K562 (cell line): ENCODE measurements around the gene ME3. TPM values are rescaled to one million over a fixed set of nuclear protein-coding genes. Genes with fewer than 3 reads are reported as not detected.
A peak's percentile ranks its signal among the peaks of the same experiment; 100 is the strongest.

Experiments used
- ATAC-seq: fragments of 200-7000 bp; cut with Tn5 transposase; 3 replicates; pipeline ENCODE4 v1.9.1; 2020; ENCODE audit warnings: moderate library complexity
- BruUV-seq: library from RNA; stranded (reverse); fragments of 400-500 nt; replicated peaks from 2 replicates; lab custom pipeline; 2021; lab: Mats Ljungman, UMichigan
- CTCF ChIA-PET: fragments of 300-600 bp; formaldehyde crosslinking; extraction: SDS; loops from one replicate; lab custom pipeline; 2021; ENCODE audit warnings: low intra/inter-chr PET ratio; lab: Yijun Ruan, JAX
- POLR2A ChIA-PET: fragments of 300-600, 350-650 bp; sonication (Branson Sonifier 250); formaldehyde crosslinking; extraction: SDS; loops from one replicate; lab custom pipeline; 2021; ENCODE audit warnings: antibody characterized with exemption, inconsistent platforms; lab: Yijun Ruan, JAX
- DNase-seq, 4 experiments: peaks; one replicate each; pipeline versions ENCODE4 v3.0.0 to v3.0.0-alpha.2; 2011 to 2018; ENCODE audit warnings: low spot score in 3 of 4, mixed read lengths in 3 of 4; ENCODE audit errors: extremely low read depth in 1 of 4
- FAIRE-seq: peaks from 2 replicates; lab custom pipeline; 2011; peaks lifted over from hg19 to GRCh38; lab: Jason Lieb, UNC
- H2AFZ ChIP-seq: 2 replicates; pipeline ENCODE4 v1.6.0; 2011; ENCODE audit warnings: low read depth, low read length, control low read depth, inconsistent platforms
- H3K27ac ChIP-seq: fragments of 200-600 bp; 3 replicates; pipeline ENCODE4 v1.8.0; 2011; ENCODE audit warnings: low read depth, mild to moderate bottlenecking, control low read depth, inconsistent platforms, low read length, moderate library complexity, mixed read lengths; ENCODE audit errors: extremely low read depth
- H3K27me3 ChIP-seq, 2 experiments: fragments of 300-600 bp in 1 of 2; 2 replicates in 1 of 2; 3 replicates in 1 of 2; pipeline versions ENCODE4 v1.6.0 to v1.8.0; 2011; ENCODE audit warnings: inconsistent platforms in 2 of 2, low read length in 2 of 2, mild to moderate bottlenecking in 1 of 2, mixed read lengths in 1 of 2, moderate library complexity in 1 of 2; ENCODE audit not compliant: control insufficient read depth in 2 of 2, insufficient read depth in 2 of 2
- H3K36me3 ChIP-seq: fragments of 300-600 bp; 3 replicates; pipeline ENCODE4 v1.8.0; 2011; ENCODE audit warnings: mild to moderate bottlenecking, low read length, inconsistent platforms; ENCODE audit not compliant: control insufficient read depth, insufficient read depth
- H3K4me1 ChIP-seq, 2 experiments: fragments of 200-600 bp in 1 of 2; replicated peaks in 1 of 2; 2 replicates in 1 of 2; 3 replicates in 1 of 2; pipeline versions ENCODE4 v1.5.1 to v1.8.0; 2011; ENCODE audit warnings: inconsistent platforms in 2 of 2, low read length in 2 of 2, mild to moderate bottlenecking in 1 of 2, mixed read lengths in 1 of 2, moderate library complexity in 1 of 2; ENCODE audit not compliant: control insufficient read depth in 2 of 2, insufficient read depth in 2 of 2
- H3K4me2 ChIP-seq: 2 replicates; pipeline ENCODE4 v1.6.1; 2011; ENCODE audit warnings: low read length, control low read depth, inconsistent platforms, mixed read lengths; ENCODE audit not compliant: insufficient read depth
- H3K4me3 ChIP-seq: fragments of 200-600 bp; sonication (generic), shearing (Covaris generic); 2 replicates; pipeline ENCODE4 v1.5.1; 2016; ENCODE audit warnings: control low read depth, inconsistent platforms
- H3K79me2 ChIP-seq: fragments of 200-600 bp; 3 replicates; pipeline ENCODE4 v1.8.0; 2011; ENCODE audit warnings: low read length, inconsistent platforms; ENCODE audit not compliant: control insufficient read depth, insufficient read depth
- H3K9ac ChIP-seq, 2 experiments: 2 replicates each; pipeline versions ENCODE4 v1.6.0 to v1.6.1; 2011; ENCODE audit warnings: low read depth in 2 of 2, low read length in 2 of 2, control low read depth in 1 of 2, inconsistent platforms in 1 of 2, mild to moderate bottlenecking in 1 of 2, mixed read lengths in 1 of 2; ENCODE audit not compliant: insufficient read depth in 1 of 2
- H3K9me1 ChIP-seq: one replicate; pipeline ENCODE4 v1.6.0; 2011; ENCODE audit warnings: inconsistent platforms, mild to moderate bottlenecking, low read length, moderate library complexity; ENCODE audit not compliant: control insufficient read depth, insufficient read depth
- H3K9me3 ChIP-seq: replicated peaks from 2 replicates; pipeline ENCODE4 v1.5.1; 2011; ENCODE audit warnings: low read depth, low read length, inconsistent platforms; ENCODE audit not compliant: control insufficient read depth, insufficient read depth
- H4K20me1 ChIP-seq: replicated peaks from 2 replicates; pipeline ENCODE4 v1.6.1; 2011; ENCODE audit warnings: low read length, inconsistent platforms, mixed read lengths; ENCODE audit not compliant: control insufficient read depth, insufficient read depth
- CHD4 ChIP-seq: fragments of 200-600 bp; sonication (generic); IDR thresholded peaks from 3 replicates; pipeline ENCODE4 v1.6.1; 2012; ENCODE audit warnings: low read depth, mild to moderate bottlenecking, mixed read lengths, low read length, inconsistent platforms; ENCODE audit not compliant: insufficient read depth, insufficient replicate concordance, poor library complexity, severe bottlenecking
- EHMT2 ChIP-seq: fragments of 450-650 bp; IDR thresholded peaks from 2 replicates; pipeline ENCODE4 v1.6.1; 2018; ENCODE audit warnings: antibody characterized with exemption
- GATA2 ChIP-seq: sonication (generic); formaldehyde crosslinking; IDR thresholded peaks from 2 replicates; pipeline ENCODE4 v1.4.0; 2020; ENCODE audit warnings: mild to moderate bottlenecking, missing genetic modification reagents
- RBM14 ChIP-seq: fragments of 200-400 bp; formaldehyde crosslinking; IDR thresholded peaks from 2 replicates; pipeline ENCODE4 v1.6.1; 2018; ENCODE audit warnings: low read depth, mild to moderate bottlenecking, low read length, moderate library complexity, borderline replicate concordance; ENCODE audit not compliant: insufficient read depth
- WGBS: fragments of 100-300 bp; shearing (Covaris generic); methylation state at CpG from one replicate; pipeline ENCODE4 v1.1.6; 2016; ENCODE audit warnings: low coverage, mixed read lengths; ENCODE audit not compliant: insufficient coverage; ENCODE audit errors: missing lambda C conversion rate; 5-methylcytosine and 5-hydroxymethylcytosine counted together
- in situ Hi-C: fragments of 300-500 bp; cut with MboI; formaldehyde crosslinking; loops from 4 replicates; pipeline ENCODE4 v1.15.0; 2018; ENCODE audit warnings: inconsistent platforms, mixed read lengths
- intact Hi-C: fragments of 100-400 bp; cut with micrococcal nuclease; formaldehyde crosslinking; loops from 2 replicates; pipeline ENCODE4 v1.14.2; 2022
- polyA plus RNA-seq, 8 experiments: library from polyadenylated mRNA; depleted of rRNA in 4 of 8; stranded (reverse) in 5 of 8; unstranded in 3 of 8; fragments of >200 nt; fragmentation: Nextera tagmentation in 2 of 8; fragmentation: Illumina TruSeq in 1 of 8; extraction: Ambion mirVana in 2 of 8; extraction: Trizol in 1 of 8; gene quantifications; 2 replicates each; pipeline versions ENCODE4 v1.2.1 to v1.2.3, GENCODE V29; 2011 to 2014; ENCODE audit warnings: inconsistent platforms in 1 of 8, missing spikeins in 1 of 8
- total RNA-seq, 7 experiments: library from RNA; depleted of rRNA in 6 of 7; stranded (reverse); fragments of >200 nt in 6 of 7; fragmentation: Illumina TruSeq in 2 of 7; extraction: Trizol in 2 of 7; gene quantifications; 2 replicates each; pipeline versions ENCODE4 v1.2.1 to v1.2.3, GENCODE V29; 2011 to 2021; ENCODE audit warnings: low replicate concordance in 1 of 7
- TF ChIP-seq, protein P1 (sequence below): fragments of 450-650 bp; IDR thresholded peaks from 2 replicates; pipeline ENCODE4 v1.6.1; 2017; ENCODE audit warnings: antibody characterized with exemption, mild to moderate bottlenecking

ME3 gene
- total and polyA plus RNA-seq, 9 of the 15 experiments (the other 6 are each of a cell fraction or from before 2014, with no cell fraction given): not detected

DNA sequence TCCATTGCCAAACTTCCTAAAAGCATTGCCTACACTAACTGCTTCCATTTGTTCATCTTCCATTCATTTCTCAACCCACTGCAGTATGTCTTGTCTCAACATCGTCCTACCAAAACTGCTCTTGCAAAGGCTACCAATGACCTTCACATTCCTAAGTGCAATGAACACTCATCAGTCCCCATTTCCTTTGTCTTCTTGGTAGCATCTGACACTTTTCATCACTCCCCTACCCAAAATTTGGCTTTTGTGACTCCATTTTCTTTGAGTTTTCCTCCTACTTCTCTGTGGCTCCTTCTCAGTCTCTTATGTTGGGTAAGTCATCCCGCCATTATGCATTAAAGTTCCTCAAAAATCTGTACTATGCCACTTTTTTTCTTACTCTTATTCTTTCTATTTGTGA is 162.3 kb downstream of the ME3 start:
- no peak for FAIRE-seq
- TF ChIP-seq GATA2 (CRISPR knock-in tag): no peak
- no peak for TF ChIP-seq RBM14
- no peak for TF ChIP-seq CHD4
- 0 out of 2 replicates have a peak, but pooled peaks have one; percentile 29 for TF ChIP-seq EHMT2
- WGBS: 22% methylated on average over 2 of the region's 2 CpGs

DNA sequence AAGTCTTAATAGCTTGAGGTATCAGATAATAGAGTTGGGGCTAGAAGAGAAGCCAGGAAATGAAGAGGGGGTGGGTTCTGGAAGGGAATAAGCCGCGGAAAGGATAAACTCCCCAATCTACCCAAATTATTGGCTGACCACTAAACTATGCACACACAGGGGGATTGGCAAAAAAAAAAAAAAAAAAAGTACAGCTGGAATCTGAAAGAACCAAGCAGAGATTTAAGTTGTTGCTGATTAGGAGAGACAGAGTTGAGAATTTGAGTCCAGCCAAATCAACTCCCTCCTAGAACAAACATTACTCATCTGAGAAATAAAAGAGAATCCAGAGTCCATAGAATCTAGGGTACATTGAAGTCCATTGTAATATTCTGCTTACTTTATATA is 162.8 kb downstream of the ME3 start:
- no peaks in the 10 kb centered on the region for H4K20me1 ChIP-seq
- TF ChIP-seq, protein P1, sequence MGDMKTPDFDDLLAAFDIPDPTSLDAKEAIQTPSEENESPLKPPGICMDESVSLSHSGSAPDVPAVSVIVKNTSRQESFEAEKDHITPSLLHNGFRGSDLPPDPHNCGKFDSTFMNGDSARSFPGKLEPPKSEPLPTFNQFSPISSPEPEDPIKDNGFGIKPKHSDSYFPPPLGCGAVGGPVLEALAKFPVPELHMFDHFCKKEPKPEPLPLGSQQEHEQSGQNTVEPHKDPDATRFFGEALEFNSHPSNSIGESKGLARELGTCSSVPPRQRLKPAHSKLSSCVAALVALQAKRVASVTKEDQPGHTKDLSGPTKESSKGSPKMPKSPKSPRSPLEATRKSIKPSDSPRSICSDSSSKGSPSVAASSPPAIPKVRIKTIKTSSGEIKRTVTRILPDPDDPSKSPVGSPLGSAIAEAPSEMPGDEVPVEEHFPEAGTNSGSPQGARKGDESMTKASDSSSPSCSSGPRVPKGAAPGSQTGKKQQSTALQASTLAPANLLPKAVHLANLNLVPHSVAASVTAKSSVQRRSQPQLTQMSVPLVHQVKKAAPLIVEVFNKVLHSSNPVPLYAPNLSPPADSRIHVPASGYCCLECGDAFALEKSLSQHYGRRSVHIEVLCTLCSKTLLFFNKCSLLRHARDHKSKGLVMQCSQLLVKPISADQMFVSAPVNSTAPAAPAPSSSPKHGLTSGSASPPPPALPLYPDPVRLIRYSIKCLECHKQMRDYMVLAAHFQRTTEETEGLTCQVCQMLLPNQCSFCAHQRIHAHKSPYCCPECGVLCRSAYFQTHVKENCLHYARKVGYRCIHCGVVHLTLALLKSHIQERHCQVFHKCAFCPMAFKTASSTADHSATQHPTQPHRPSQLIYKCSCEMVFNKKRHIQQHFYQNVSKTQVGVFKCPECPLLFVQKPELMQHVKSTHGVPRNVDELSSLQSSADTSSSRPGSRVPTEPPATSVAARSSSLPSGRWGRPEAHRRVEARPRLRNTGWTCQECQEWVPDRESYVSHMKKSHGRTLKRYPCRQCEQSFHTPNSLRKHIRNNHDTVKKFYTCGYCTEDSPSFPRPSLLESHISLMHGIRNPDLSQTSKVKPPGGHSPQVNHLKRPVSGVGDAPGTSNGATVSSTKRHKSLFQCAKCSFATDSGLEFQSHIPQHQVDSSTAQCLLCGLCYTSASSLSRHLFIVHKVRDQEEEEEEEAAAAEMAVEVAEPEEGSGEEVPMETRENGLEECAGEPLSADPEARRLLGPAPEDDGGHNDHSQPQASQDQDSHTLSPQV: no peak

More for the DNA sequence above, 162.3 kb downstream of the ME3 start:
- BruUV-seq: no TSS peak
- H3K36me3 ChIP-seq: no peaks in the 10 kb centered on the region
- no peaks in the 10 kb centered on the region for H3K9me1 ChIP-seq
- in situ Hi-C loops (no loop called here), intact Hi-C loops (no loop called here)
- H3K79me2 ChIP-seq: no peaks in the 10 kb centered on the region
- H4K20me1 ChIP-seq: no peaks in the 10 kb centered on the region
- DNase-seq (no peak), ATAC-seq (no peak)
- no peaks in the 10 kb centered on the region for H3K27me3 ChIP-seq
- peaks cover 3% of the 10 kb centered on the region; the same call in 1 of the 2 replicates for H3K9me3 ChIP-seq
- H3K9ac ChIP-seq: no peak overlapping the region
- no peak overlapping the region for H2AFZ ChIP-seq
- POLR2A ChIA-PET: no interaction called here
- H3K4me1 ChIP-seq: peaks cover 0 to 12% of the 10 kb centered on the region in 2 experiments; a peak in 2 of 5 replicates
- CTCF ChIA-PET: no interaction called here
- no peak overlapping the region for H3K4me3 ChIP-seq
- H3K27ac ChIP-seq: no peak overlapping the region
- no peak overlapping the region for H3K4me2 ChIP-seq

More for the DNA sequence above, 162.8 kb downstream of the ME3 start:
- FAIRE-seq (no peak), ATAC-seq (no peak), DNase-seq (no peak)
- Histone ChIP-seq H3K36me3 (no peaks in the 10 kb centered on the region), H3K27me3 (no peaks in the 10 kb centered on the region), H3K27ac (no peak overlapping the region), H3K4me1 (peaks cover 0 to 12% of the 10 kb centered on the region in 2 experiments; a peak in 2 of 5 replicates), H3K9me1 (no peaks in the 10 kb centered on the region), H2AFZ (no peak overlapping the region), H3K79me2 (no peaks in the 10 kb centered on the region), H3K9ac (no peak overlapping the region), H3K9me3 (peaks cover 3% of the 10 kb centered on the region; the same call in 1 of the 2 replicates), H3K4me3 (no peak overlapping the region), H3K4me2 (no peak overlapping the region)
- ChIA-PET CTCF (no interaction called here), POLR2A (no interaction called here)
- in situ Hi-C loops (no loop called here), intact Hi-C loops (no loop called here)
- BruUV-seq: no TSS peak
- WGBS: 10% methylated on average over 2 of the region's 2 CpGs
